Lower leg skin (tissue), 4 donors: ENCODE results near the gene SKA1. TPM values are rescaled to one million over a fixed set of nuclear protein-coding genes. Genes with fewer than 3 reads are reported as not detected.

Source experiments
- DNase-seq, 2 donors: peaks; one replicate each; pipeline ENCODE4 v3.0.0-alpha.2; 2019; ENCODE audit warnings: low spot score in 2 of 2
- H3K4me3 ChIP-seq: fragments of 200-600 bp; sonication (generic); 2 replicates; pipeline ENCODE4 v1.5.1; 2017; ENCODE audit warnings: mild to moderate bottlenecking, low read depth; ENCODE audit not compliant: poor library complexity, severe bottlenecking
- POLR2A ChIP-seq, 2 donors: fragments of 450-650 bp; IDR thresholded peaks; one replicate each; pipeline ENCODE4 v1.6.1; 2016 to 2017; ENCODE audit warnings: antibody characterized with exemption in 2 of 2, mild to moderate bottlenecking in 1 of 2, moderate library complexity in 1 of 2
- WGBS, 2 donors: methylation state at CpG; one replicate each; pipeline ENCODE4 v1.1.5; 2018; 5-methylcytosine and 5-hydroxymethylcytosine counted together
- intact Hi-C: fragments of 100-400 bp; cut with DNase I; formaldehyde crosslinking; loops from one replicate; pipeline ENCODE4 v1.15.0; 2023; ENCODE audit warnings: low total_unique reads
- total RNA-seq, 4 donors: library from RNA; depleted of rRNA; stranded (reverse); fragments of >200 nt; gene quantifications; one replicate each; pipeline ENCODE4 v1.1.0, GENCODE V29; 2016
- TF ChIP-seq, protein P1 (sequence below), 3 donors: fragments of 450-650 bp; IDR thresholded peaks; one replicate each; pipeline ENCODE4 v1.5.1; 2016; ENCODE audit warnings: antibody characterized with exemption in 3 of 3, mild to moderate bottlenecking in 3 of 3, moderate library complexity in 2 of 3

SKA1 gene
- total RNA-seq, 4 donors from 2014 or later = 0.07 to 0.68 (median 0.27) TPM

DNA sequence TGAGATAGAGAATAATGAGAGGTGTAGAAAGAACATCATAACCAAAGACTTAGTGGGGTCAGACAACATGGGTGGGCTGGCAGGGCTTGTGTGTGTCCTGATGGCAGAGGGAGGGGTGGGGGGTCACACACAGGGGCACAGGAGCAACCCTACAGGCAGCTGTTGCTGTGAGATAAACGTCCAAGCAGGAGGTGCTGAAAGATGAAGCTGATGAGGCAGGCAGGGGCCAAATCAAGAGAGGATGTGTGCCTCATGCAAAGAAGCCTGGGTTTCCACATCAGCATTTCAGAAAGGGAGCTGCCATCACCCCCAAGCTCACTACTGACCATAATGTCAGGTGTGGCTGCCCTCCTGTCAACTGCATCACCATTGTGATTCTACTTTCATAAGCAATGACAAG, 16.0 kb upstream of the SKA1 start:
- intact Hi-C loops = no loop called here

DNA sequence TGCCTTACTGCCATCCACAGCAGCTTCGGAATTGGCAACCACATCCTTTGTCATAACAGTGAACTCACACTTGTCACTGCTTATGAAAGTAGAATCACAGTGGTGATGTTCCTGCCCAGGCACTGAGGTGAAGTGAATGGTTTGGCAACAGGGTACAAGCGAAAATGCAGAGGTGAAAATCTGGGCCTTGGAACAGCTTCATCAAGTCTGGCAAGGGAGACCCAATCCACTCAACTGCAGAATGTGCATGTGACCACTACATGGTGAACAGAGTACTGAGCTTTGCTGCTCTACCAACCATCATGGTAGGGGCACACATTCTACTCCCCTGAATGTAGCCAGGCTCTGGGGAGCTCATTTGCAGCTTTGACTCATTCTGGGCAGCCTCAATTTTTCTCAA, 15.0 kb upstream of the SKA1 start:
- WGBS, 2 donors = 76 to 78% methylated on average over 2 of the region's 2 CpGs
- TF ChIP-seq, protein P1, sequence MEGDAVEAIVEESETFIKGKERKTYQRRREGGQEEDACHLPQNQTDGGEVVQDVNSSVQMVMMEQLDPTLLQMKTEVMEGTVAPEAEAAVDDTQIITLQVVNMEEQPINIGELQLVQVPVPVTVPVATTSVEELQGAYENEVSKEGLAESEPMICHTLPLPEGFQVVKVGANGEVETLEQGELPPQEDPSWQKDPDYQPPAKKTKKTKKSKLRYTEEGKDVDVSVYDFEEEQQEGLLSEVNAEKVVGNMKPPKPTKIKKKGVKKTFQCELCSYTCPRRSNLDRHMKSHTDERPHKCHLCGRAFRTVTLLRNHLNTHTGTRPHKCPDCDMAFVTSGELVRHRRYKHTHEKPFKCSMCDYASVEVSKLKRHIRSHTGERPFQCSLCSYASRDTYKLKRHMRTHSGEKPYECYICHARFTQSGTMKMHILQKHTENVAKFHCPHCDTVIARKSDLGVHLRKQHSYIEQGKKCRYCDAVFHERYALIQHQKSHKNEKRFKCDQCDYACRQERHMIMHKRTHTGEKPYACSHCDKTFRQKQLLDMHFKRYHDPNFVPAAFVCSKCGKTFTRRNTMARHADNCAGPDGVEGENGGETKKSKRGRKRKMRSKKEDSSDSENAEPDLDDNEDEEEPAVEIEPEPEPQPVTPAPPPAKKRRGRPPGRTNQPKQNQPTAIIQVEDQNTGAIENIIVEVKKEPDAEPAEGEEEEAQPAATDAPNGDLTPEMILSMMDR (IDR thresholded peaks at IDR 0.05) = no peak
- no peak for TF ChIP-seq POLR2A (IDR thresholded peaks at IDR 0.05)
- intact Hi-C loops = no loop called here
- no peak overlapping the region for H3K4me3 ChIP-seq
- DNase-seq = no peak

More for the DNA sequence above, 16.0 kb upstream of the SKA1 start:
- no peak for DNase-seq
- TF ChIP-seq, protein P1 (IDR thresholded peaks at IDR 0.05) = no peak
- TF ChIP-seq POLR2A (IDR thresholded peaks at IDR 0.05) = no peak
- H3K4me3 ChIP-seq = no peak overlapping the region
- WGBS, 2 donors = 0% methylated on average over 1 of the region's 1 CpG

DNA sequence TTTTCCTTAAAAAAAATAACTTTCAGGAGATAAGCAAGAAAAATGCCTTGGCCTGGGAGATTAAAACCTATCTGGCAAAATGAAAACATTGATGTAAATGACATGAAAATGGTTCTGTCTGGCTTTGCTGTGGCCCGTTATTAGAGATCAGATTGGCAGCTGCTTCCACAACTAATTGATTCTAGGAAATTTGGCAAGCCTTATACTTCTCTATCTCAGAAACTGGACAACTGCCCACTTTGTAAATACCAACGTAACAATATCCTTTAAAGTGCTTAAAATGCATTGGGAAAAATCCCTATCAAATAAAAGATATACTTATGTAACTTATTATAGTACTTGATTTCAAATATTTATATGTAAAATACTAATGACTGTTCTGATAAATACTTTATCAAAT, 14.2 kb upstream of the SKA1 start:
- intact Hi-C loops = no loop called here
- 18 to 24% methylated on average over 2 of the region's 2 CpGs for WGBS, 2 donors
- H3K4me3 ChIP-seq = no peak overlapping the region
- no peak for DNase-seq
- TF ChIP-seq, protein P1 (IDR thresholded peaks at IDR 0.05) = no peak
- no peak for TF ChIP-seq POLR2A (IDR thresholded peaks at IDR 0.05)

DNA sequence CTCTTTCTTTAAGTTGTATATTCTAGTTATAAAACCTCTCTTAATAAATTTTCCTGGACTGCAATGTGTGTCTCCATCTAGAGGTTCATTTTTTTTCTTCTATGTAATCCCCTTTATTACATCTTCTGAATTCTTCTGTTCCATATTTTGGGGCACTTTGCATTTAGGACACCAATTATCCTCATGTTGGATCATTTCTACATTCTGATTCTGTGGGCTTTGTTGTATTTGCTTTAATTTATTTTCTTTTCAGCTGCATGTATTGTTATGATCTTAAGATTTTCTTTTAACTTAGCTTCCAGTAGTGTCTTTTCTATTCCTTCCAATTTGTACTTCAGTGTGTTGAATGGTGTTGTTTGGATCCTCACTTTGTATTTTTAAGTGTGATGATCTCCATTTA, 5.2 kb upstream of the SKA1 start:
- no peak overlapping the region for H3K4me3 ChIP-seq
- TF ChIP-seq, protein P1 (IDR thresholded peaks at IDR 0.05) = no peak
- no peak for TF ChIP-seq POLR2A (IDR thresholded peaks at IDR 0.05)
- intact Hi-C loops = no loop called here
- DNase-seq = no peak

DNA sequence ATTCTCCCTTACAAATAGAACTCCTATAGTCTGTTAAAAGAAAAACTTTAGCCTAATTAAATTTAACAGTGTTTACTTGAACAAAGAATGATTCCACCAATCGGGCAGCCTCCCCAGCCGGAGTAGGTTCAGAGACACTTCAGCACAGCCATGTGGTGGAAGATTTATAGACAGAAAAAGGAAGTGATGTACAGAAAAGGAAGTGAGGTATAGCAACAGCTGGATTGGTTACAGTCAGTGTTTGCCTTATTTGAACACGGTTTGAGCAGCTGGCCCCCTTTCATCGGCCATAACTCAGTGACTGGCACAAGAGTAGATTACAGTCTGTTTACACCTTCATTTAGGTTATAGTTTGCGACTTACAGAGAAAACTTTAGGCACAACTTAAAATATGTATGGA, 2.1 kb upstream of the SKA1 start:
- WGBS, 2 donors = 78 to 83% methylated on average over 5 of the region's 5 CpGs
- TF ChIP-seq, protein P1 (IDR thresholded peaks at IDR 0.05) = no peak
- TF ChIP-seq POLR2A (IDR thresholded peaks at IDR 0.05) = no peak
- DNase-seq = no peak
- intact Hi-C loops = no loop called here
- no peak overlapping the region for H3K4me3 ChIP-seq

DNA sequence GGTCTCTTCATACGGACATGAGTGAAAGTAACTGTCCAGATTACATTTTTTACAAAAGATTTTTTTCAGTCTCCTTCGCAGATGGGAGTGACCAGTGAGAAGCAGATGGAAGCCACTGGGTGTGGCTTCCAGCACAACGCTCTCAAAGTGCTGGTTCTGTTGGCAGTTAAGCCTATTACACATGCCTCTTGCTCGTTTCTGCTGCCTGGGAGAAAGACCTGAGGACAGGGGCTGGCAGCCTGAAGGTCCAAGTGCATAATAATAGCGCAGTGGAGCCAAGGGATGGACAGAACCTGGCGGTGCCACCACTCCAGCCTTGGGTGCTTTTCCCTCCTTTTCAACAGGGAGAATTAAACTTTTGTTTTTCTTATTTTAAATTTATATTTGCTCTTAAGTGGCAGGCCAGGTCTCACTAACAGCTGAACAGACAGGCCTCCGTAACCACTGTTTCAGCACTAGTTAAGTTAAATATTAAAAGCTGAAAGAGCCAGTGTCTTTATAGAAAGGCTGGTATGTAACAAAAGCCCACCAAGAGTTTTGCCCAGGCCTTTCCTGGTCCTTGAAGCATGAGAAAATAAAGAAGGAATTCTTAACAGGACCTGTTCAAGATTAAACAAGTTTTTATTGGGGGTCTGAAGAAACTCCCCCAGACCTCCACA, 1.2 kb upstream of the SKA1 start:
- H3K4me3 ChIP-seq = no peak overlapping the region
- TF ChIP-seq, protein P1 (IDR thresholded peaks at IDR 0.05) = no peak
- no peak for TF ChIP-seq POLR2A (IDR thresholded peaks at IDR 0.05)
- intact Hi-C loops = no loop called here
- no peak for DNase-seq
- 76 to 81% methylated on average over 7 of the region's 7 CpGs for WGBS, 2 donors
